ENCODE measurements around the gene SPPL2B.
"Not testable (repeated sequence)": the region's sequence is repeated elsewhere in the genome, so short reads cannot be mapped to it uniquely, and the experiment has no call there.

SPPL2B gene

GRCh38 chr19:2382530-2383222 is 54.2 kb downstream of the SPPL2B start:
- no peak for DNase-seq

GRCh38 chr19:2385053-2385721 is 56.7 kb downstream of the SPPL2B start:
- peak; percentile 3 for DNase-seq

- no peak for DNase-seq
These were observed 59.1 kb downstream of the SPPL2B start for GRCh38 chr19:2387367-2388288.

GRCh38 chr19:2389594-2389993 is 61.1 kb downstream of the SPPL2B start:
- no peak for DNase-seq

GRCh38 chr19:2391118-2391725 is 62.7 kb downstream of the SPPL2B start:
- DNase-seq: no peak

- DNase-seq: no peak
These were observed 63.9 kb downstream of the SPPL2B start for GRCh38 chr19:2392366-2392765.

- not testable (repeated sequence) for DNase-seq
These were observed 64.4 kb downstream of the SPPL2B start for GRCh38 chr19:2392899-2393298.

- no peak for DNase-seq
These were observed 65.6 kb downstream of the SPPL2B start for GRCh38 chr19:2394054-2394441.

- no peak for DNase-seq
These were observed 66.2 kb downstream of the SPPL2B start for GRCh38 chr19:2394442-2395292.

- DNase-seq: not testable (repeated sequence)
These were observed 66.9 kb downstream of the SPPL2B start for GRCh38 chr19:2395293-2395829.

- DNase-seq: not testable (repeated sequence)
These were observed 68.7 kb downstream of the SPPL2B start for GRCh38 chr19:2397173-2397572.

GRCh38 chr19:2398735-2399305 is 70.3 kb downstream of the SPPL2B start:
- DNase-seq: no peak

GRCh38 chr19:2399582-2399981 is 71.1 kb downstream of the SPPL2B start:
- DNase-seq: no peak
